Activated T-cell treated with anti-CD3 and anti-CD28 coated beads for 48 hours (primary cell): Measurements from ENCODE around the gene BAHD1.

Experiments used
- DNase-seq: peaks from one replicate; pipeline ENCODE4 v3.0.0-alpha.2; 2020; ENCODE audit warnings: low read depth

Gene BAHD1

DNA sequence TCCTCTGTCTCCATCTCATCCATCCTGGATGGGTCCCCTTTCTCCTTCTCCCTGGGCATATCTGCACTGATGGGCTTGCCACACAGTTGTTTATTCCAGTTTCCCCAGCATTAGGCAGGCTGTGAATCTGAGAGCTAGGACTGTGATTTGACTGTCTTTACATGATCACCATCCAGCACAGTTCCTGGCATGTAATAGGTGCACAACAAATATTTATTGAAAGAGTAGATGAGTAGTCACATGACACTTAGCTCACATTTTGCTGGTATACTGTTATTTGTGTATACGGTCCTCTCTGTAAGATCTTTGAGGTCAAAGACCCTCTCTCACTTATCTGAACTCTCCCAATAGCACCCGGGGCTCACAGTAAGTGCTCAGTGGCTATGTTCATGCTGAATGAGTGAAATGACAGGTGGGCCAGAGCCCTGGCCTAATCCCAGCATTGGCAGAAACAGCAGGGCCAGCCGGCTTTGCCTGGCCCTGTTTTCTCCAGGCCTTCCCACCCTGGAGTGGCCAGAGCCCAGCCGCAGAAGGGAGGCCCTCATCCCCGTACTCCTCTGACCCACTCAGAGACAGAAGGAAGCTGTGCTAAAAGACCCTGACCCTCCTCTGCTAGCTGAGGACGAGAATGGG, 16.2 kb upstream of the BAHD1 start:
- no peak for DNase-seq

GRCh38 chr15:40425681-40426080, 15.1 kb upstream of the BAHD1 start:
- DNase-seq, result no peak

GRCh38 chr15:40427188-40427587, 13.6 kb upstream of the BAHD1 start:
- no peak for DNase-seq

GRCh38 chr15:40428185-40428584, 12.6 kb upstream of the BAHD1 start:
- DNase-seq, result no peak

DNA sequence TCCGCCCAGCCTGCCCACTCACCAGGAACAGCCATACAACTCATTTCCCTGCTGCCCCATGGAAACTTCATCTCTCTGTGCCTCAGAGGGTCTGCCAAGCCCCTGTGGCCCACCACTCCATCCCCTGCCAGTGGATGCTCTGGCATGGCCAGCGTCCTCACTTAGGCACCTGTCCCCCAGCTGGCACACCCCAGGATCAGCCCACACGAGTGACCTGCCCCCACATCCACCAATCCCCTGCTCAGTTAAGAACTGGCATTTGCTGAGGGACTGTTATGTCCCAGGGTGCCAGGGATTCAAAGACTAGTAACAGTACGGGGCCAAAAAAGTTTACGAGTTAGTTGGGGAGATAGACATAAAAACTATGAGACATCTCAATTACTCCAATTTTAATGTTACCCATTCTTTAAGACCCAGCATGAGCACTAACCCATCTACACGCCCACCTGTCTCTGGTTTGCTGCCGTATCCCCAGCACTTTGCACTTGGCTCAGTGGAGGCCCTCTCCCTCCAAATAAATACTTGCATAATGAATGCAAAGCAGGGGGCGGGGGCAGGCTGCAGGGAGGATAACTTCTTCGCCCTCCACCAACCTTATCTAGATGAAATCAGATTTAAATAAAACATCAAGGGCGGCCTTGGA, 11.6 kb upstream of the BAHD1 start:
- no peak for DNase-seq

DNA sequence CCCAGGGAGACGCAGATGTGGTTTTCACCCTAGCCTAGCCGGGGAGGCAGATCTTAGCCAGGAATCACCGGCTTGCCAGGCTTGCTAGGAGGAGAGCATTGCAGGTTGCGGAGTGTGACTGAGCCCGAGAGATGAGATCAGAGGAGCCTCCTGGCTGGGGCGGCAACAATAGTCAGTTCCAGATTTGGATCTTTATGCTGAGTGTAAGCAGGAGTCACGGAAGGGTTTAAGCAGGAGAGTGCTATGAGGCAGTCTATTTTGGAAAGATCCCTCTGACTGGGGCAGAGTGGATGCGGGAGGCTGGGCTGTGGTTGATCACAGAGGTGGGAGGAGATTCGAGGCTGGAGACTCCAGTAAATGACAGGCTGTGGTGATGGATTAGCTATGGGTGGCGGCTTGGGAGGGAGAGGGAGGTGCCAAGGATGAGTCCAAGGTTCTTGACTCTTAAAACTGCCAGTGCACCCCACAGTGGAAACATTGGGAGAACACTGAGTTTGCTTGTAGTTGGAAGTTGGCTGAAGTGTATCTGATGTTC, 10.4 kb upstream of the BAHD1 start:
- DNase-seq, result no peak

GRCh38 chr15:40435023-40435709, 5.6 kb upstream of the BAHD1 start:
- DNase-seq, result no peak

DNA sequence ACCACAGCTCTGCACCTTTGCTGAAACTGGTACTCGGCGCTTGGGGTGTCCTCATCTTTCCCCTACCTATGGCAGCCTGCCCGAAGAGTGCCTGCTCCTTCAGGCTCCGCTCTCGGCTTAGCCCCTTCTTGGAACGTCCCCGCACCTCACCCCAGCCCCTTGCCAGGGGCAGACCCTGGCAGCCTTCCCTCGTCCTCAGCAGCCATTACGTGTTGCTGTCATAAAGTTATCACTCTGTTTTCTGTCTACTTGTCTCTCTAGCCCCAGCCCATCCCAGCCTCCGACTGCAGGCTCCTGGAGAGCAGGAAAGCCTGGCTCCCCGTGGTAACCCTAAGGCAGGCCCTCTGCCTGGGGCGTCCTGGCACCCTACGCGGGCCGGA, 5.1 kb upstream of the BAHD1 start:
- DNase-seq, result no peak

DNA sequence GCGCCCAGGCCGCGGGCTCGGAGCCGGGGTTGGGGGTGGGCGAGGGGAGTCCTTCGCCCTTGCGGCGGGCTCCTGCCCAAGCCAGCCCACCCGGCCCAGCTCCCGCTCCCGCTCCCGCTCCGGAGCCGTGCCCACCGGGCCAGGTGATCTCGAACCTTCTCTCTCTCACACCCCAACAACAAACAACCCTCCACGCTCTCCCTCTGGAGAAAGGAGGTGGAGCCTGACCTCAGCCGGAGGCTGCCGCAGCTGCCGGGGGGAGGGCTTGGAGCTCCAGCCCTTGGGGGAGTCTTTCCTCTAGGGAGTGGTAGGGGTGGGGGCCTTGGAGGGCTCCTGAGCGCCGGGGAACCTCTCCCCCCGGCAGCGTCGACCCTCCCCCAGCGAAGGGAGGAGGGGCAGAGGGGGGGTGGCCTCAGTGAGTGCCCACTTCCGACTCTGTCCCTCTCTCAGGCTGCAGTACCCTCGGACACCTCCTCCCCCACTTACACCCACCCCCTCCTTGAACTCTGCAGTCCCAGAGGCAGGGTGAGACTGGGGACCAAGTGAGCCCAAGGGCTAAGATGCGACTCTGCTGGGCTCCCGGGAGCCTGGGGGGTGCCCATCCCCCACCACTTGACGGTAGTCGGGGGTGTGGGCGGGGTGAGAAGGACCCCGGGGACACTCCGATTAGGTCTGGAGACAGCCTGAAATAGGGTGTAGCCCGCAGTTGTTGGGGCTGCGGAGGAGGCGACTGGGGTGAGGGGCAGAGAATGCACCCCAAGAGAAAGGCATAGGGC, 4.4 kb upstream of the BAHD1 start:
- DNase-seq, result no peak

DNA sequence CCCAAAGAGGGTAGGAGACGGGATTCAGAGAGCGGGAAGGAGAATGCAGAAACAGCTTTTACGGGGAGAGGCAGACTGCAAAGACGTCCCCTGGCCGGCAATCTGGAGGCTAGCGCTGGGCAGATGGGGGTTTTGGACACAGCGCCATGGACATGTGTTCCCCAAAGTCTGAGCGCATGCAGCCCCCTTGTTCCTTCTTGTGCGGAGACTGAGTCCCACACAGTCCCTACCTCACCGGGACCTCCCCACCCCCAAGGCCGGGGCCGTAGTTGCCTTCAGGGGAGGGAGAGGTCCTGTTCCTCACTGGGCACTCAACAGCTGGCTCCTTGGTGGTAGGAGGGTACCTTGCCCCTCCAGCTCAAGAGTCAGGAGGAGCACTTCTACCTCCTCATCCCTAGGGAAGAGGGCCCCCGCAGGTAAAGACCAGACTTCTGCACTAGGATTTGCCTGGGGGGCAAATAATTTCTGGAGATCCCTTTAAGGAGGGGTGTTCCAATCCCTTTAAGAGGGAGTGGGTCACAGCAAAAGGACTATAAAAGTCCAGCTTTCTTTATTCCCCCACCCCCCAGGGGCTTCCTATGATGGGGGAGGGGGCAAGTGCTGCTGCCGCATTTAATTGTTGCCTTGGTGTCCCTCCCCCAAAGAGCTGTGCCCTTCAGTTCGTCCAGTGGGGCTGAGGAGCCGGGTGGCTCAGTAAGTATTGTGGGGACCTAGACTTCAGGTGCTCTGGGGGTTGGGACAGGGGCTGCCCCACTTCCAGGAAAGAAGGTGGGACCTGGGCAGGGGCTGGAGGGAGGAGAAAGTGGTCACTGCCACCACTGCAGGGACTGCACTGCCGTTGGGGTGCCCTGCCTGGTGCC, 3.6 kb upstream of the BAHD1 start:
- DNase-seq, result no peak

DNA sequence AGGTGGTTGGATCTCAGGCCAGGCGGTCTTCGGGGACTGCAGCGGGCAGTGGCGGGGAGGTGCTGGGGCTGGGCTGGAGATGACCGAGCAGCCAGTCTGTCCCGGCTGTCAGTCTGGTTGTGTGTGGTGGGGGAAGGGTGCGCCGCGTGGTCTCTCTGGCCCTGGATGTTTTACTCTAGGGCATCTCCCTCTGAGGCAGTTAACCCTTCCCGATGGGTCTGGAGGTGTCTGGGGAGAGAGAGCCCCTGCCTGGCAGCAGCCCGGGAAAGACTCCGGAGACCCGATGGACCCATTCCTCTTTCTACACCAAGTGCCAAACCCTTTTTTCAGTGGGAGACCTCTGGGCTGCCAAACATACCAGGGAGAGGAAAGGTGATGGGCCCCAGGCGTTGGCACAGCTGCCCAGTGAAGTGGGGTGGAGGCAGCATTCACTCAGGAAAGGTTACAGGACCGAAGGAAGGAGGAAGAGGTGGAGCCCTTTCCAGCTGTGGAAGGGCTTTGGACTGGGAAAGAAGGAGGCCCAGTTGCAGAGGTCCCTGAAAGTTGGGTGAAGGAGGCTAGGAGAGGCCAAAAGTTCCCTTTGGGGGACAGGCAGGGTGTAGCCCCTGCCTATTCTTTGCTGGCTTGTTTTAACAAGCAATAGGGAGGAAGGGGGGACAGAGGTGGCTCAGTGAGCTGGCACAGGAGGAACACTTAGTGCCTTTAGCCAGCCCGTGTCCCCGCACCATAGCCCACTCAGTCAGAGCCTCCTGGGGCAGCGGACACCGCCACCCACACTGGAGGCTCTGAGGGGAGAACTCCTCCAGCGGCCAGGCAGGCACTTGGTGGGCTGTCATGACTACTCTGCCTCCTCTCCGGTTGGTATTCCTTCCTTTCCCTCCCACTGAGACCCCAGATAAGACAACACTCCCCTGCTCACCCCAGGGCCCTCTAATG, 2.7 kb upstream of the BAHD1 start:
- DNase-seq, result no peak

DNA sequence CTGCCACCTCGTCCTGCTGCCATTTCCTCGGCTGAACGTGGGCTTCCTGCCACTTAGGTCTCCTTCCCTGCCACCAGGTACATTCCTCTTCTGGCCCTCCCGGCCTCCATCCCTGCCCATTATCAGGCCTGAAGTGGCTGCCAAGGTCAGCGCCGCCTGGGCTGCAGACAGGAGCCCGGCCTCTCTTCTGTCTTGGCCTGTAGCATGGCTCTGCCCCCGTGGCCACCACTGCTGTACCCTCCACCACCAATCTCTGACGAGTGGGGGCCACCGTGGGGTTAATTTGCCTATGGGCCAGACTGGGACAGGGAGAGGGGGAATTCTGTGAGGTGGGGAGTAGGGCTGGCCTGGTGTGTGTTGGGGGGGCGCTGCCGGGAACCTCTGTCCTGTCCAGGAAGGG, 2.0 kb upstream of the BAHD1 start:
- no peak for DNase-seq

- DNase-seq, result no peak
Measured at GRCh38 chr15:40439461-40439959, 1.2 kb upstream of the BAHD1 start.

DNA sequence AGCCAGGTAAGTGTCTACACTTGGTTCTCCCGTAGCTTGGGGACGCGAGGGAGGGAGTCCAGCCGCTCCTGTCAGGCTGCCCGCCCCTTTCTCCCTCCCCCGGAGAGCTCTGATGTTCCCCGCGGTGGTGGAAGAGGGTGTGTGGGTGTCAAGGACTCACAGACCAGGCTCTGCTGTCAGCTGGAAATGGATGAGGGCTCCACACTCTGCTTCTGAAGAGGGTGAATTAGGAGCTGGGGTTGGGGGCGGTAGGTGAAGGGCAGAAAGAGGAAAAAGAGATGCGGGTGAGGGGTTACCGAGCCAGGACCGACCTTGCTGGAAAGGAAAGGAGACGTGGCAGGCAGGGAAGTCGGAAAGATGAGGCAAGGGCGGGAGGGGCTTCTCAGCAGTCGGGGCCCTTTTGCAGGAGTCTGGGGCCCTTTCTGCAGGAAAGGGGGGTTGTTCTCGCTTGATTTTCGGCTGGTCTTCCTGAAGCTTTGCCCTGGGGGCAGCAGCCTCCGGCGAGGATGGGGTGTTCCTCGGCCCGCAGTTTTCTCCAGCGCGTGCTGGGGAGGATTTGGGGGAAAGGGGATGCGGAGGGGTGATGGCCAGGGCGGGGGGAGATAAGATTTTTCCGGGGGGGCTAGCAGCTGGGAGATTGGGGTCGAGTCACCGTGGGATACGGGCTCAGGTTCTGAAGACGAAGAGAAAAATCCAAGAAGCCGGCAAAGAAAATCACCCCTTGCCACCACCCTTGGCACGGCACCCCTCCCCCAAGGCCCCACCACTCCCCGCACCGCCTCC, 602 bp upstream of the BAHD1 start:
- DNase-seq, result no peak

- no peak for DNase-seq
Measured at GRCh38 chr15:40441565-40442531, 1.1 kb downstream of the BAHD1 start.

GRCh38 chr15:40443255-40443654, 2.5 kb downstream of the BAHD1 start:
- DNase-seq, result no peak

- DNase-seq, result no peak
Measured at GRCh38 chr15:40443846-40444245, 3.1 kb downstream of the BAHD1 start.

- no peak for DNase-seq
Measured at GRCh38 chr15:40444736-40445135, 4.0 kb downstream of the BAHD1 start.
